ENCODE data around the gene TFF2. TPM values are rescaled to one million over a fixed set of nuclear protein-coding genes. Genes with fewer than 3 reads are reported as not detected.

The TFF2 gene
- total RNA-seq, 4 donors from 2014 or later = not detected

DNA sequence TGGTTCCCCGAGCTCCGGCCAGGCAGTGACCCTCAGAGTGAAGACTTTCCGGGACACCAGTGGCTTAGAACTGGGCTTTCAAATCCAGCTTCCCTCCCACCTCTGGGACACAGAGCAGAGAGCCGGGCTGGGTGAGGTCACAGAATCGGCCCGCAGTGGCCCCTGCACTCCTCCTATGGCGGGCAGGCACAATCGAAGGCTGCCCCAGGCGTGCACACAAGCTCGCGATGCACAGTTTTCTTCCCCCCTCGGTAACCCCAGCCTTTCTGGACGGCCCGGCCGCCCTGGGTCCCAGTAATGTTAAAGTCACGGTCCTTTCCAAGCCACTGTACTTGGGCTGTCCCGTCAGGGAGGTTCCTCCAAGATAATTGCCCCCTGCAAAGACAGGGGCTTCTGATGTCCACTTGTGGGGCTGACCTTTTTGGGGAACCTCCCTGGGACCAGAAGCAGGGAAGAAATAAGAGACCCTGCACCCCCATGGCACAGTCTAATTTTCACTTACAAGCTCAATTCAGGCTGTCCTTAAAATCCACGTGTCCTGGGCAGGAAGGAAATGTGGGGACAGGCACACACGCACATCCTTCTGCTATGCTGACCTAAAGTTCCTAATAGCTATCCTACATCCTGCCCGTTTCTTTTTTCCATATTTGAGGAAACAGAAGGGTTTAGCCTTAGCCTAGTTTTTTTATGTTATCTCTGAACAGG lies 49.3 kb downstream of the TFF2 start:
- Histone ChIP-seq H3K36me3 (peaks cover 0 to 10% of the 10 kb centered on the region in 2 donors), H3K4me3 (no peak overlapping the region), H3K4me1 (peaks cover 0 to 8% of the 10 kb centered on the region in 2 donors), H3K9me3 (no peaks in the 10 kb centered on the region), H3K27ac (peak overlapping the region; percentile 59 to 74 (median 70)), H3K27me3 (no peaks in the 10 kb centered on the region)
- TF ChIP-seq CTCF (IDR thresholded peaks at IDR 0.05 in 4 of 5, conservative IDR thresholded peaks at IDR 0.05 in 1 of 5) (no peak), POLR2A (IDR thresholded peaks at IDR 0.05) (peak in 1 of 2 donors; percentile 15)
- peak; percentile 61 to 78 for ATAC-seq
- in situ Hi-C loops (cut with MboI; ENCODE audit: low sequenced_read_pairs in 4 of 4) = loop anchor here in 1 of 4 donors (25.0 kb wide), 1 partner anchor 511 kb away; no protein-coding TSS in a partner anchor
- intact Hi-C loops (cut with DNase I; ENCODE audit: low total_unique reads) = no loop called here
- peak in 1 of 2 donors; percentile 15 for DNase-seq

GRCh38 chr21:42300956-42301355 lies 49.8 kb downstream of the TFF2 start:
- H3K36me3 ChIP-seq = peaks cover 0 to 15% of the 10 kb centered on the region in 2 donors
- in situ Hi-C loops (cut with MboI; ENCODE audit: low sequenced_read_pairs in 4 of 4) = loop anchor here in 1 of 4 donors (25.0 kb wide), 1 partner anchor 511 kb away; no protein-coding TSS in a partner anchor
- DNase-seq (no peak), ATAC-seq (no peak)
- intact Hi-C loops (cut with DNase I; ENCODE audit: low total_unique reads) = no loop called here
- no peak overlapping the region for H3K4me3 ChIP-seq
- no peaks in the 10 kb centered on the region for H3K9me3 ChIP-seq
- TF ChIP-seq POLR2A (IDR thresholded peaks at IDR 0.05) (no peak), CTCF (IDR thresholded peaks at IDR 0.05 in 4 of 5, conservative IDR thresholded peaks at IDR 0.05 in 1 of 5) (no peak)
- peaks cover 0 to 8% of the 10 kb centered on the region in 2 donors for H3K4me1 ChIP-seq
- H3K27ac ChIP-seq = peak overlapping the region; percentile 44 to 74 (median 66)
- no peaks in the 10 kb centered on the region for H3K27me3 ChIP-seq

- no peaks in the 10 kb centered on the region for H3K9me3 ChIP-seq
- DNase-seq = no peak
- peaks cover 0 to 23% of the 10 kb centered on the region in 2 donors for H3K36me3 ChIP-seq
- peak in 1 of 2 donors; percentile 21 for ATAC-seq
- H3K27me3 ChIP-seq = no peaks in the 10 kb centered on the region
- intact Hi-C loops (cut with DNase I; ENCODE audit: low total_unique reads) = no loop called here
- peaks cover 0 to 8% of the 10 kb centered on the region in 2 donors for H3K4me1 ChIP-seq
- peak overlapping the region; percentile 37 to 74 (median 61) for H3K27ac ChIP-seq
- H3K4me3 ChIP-seq = no peak overlapping the region
- in situ Hi-C loops (cut with MboI; ENCODE audit: low sequenced_read_pairs in 4 of 4) = loop anchor here in 1 of 4 donors (25.0 kb wide), 1 partner anchor 512 kb away; no protein-coding TSS in a partner anchor
- TF ChIP-seq POLR2A (IDR thresholded peaks at IDR 0.05) (no peak), CTCF (IDR thresholded peaks at IDR 0.05 in 4 of 5, conservative IDR thresholded peaks at IDR 0.05 in 1 of 5) (no peak)
These were observed 50.7 kb downstream of the TFF2 start for GRCh38 chr21:42300045-42300583.

GRCh38 chr21:42299324-42300044 lies 51.3 kb downstream of the TFF2 start:
- intact Hi-C loops (cut with DNase I; ENCODE audit: low total_unique reads) (no loop called here), in situ Hi-C loops (cut with MboI; ENCODE audit: low sequenced_read_pairs in 4 of 4) (loop anchor here in 1 of 4 donors (25.0 kb wide), 1 partner anchor 513 kb away; no protein-coding TSS in a partner anchor)
- no peak for TF ChIP-seq CTCF (IDR thresholded peaks at IDR 0.05 in 4 of 5, conservative IDR thresholded peaks at IDR 0.05 in 1 of 5)
- Histone ChIP-seq H3K27ac (peak overlapping the region; percentile 37 to 74 (median 61)), H3K36me3 (peaks cover 0 to 26% of the 10 kb centered on the region in 2 donors), H3K27me3 (no peaks in the 10 kb centered on the region), H3K4me1 (peaks cover 0 to 8% of the 10 kb centered on the region in 2 donors), H3K4me3 (no peak overlapping the region), H3K9me3 (no peaks in the 10 kb centered on the region)
- DNase-seq (no peak), ATAC-seq (peak; percentile 16 to 38)

Data from gastrocnemius medialis (tissue), 4 donors.